ENCODE data around the gene GAD2.

Gene GAD2

GRCh38 chr10:26222563-26222962 is 6.0 kb downstream of the GAD2 start:
- DNase-seq (ENCODE audit: low spot score) = no peak

GRCh38 chr10:26225322-26225721 is 8.7 kb downstream of the GAD2 start:
- DNase-seq (ENCODE audit: low spot score) = no peak

- DNase-seq (ENCODE audit: low spot score) = no peak
Measured at GRCh38 chr10:26227786-26228185, 11.2 kb downstream of the GAD2 start.

- no peak for DNase-seq (ENCODE audit: low spot score)
Measured at GRCh38 chr10:26232174-26232573, 15.6 kb downstream of the GAD2 start.

GRCh38 chr10:26235761-26236160 is 19.2 kb downstream of the GAD2 start:
- DNase-seq (ENCODE audit: low spot score) = no peak

- DNase-seq (ENCODE audit: low spot score) = no peak
Measured at GRCh38 chr10:26238378-26238777, 21.8 kb downstream of the GAD2 start.

GRCh38 chr10:26242706-26243350 is 26.3 kb downstream of the GAD2 start:
- DNase-seq (ENCODE audit: low spot score) = no peak

- DNase-seq (ENCODE audit: low spot score) = no peak
Measured at GRCh38 chr10:26243351-26243720, 26.8 kb downstream of the GAD2 start.

GRCh38 chr10:26249681-26250080 is 33.1 kb downstream of the GAD2 start:
- DNase-seq (ENCODE audit: low spot score) = no peak

- DNase-seq (ENCODE audit: low spot score) = no peak
Measured at GRCh38 chr10:26251925-26252324, 35.4 kb downstream of the GAD2 start.

- no peak for DNase-seq (ENCODE audit: low spot score)
Measured at GRCh38 chr10:26254616-26255015, 38.0 kb downstream of the GAD2 start.

GRCh38 chr10:26259341-26259740 is 42.8 kb downstream of the GAD2 start:
- no peak for DNase-seq (ENCODE audit: low spot score)

GRCh38 chr10:26269754-26270153 is 53.2 kb downstream of the GAD2 start:
- peak; percentile 38 for DNase-seq (ENCODE audit: low spot score)

GRCh38 chr10:26274391-26274790 is 57.8 kb downstream of the GAD2 start:
- no peak for DNase-seq (ENCODE audit: low spot score)

GRCh38 chr10:26278295-26278694 is 61.7 kb downstream of the GAD2 start:
- DNase-seq (ENCODE audit: low spot score) = no peak

- DNase-seq (ENCODE audit: low spot score) = no peak
Measured at GRCh38 chr10:26290236-26290635, 73.7 kb downstream of the GAD2 start.

GRCh38 chr10:26291721-26292480 is 75.3 kb downstream of the GAD2 start:
- no peak for DNase-seq (ENCODE audit: low spot score)

- no peak for DNase-seq (ENCODE audit: low spot score)
Measured at GRCh38 chr10:26296360-26296759, 79.8 kb downstream of the GAD2 start.

- no peak for DNase-seq (ENCODE audit: low spot score)
Measured at GRCh38 chr10:26300001-26300400, 83.4 kb downstream of the GAD2 start.

- no peak for DNase-seq (ENCODE audit: low spot score)
Measured at GRCh38 chr10:26303366-26303765, 86.8 kb downstream of the GAD2 start.

GRCh38 chr10:26310361-26310760 is 93.8 kb downstream of the GAD2 start:
- no peak for DNase-seq (ENCODE audit: low spot score)

- DNase-seq (ENCODE audit: low spot score) = no peak
Measured at GRCh38 chr10:26311383-26311940, 94.9 kb downstream of the GAD2 start.

- DNase-seq (ENCODE audit: low spot score) = no peak
Measured at GRCh38 chr10:26314265-26315013, 97.9 kb downstream of the GAD2 start.

Measured in COLO829 (cell line).